H1 (cell line): ENCODE measurements around the gene MEDAG. TPM values are rescaled to one million over a fixed set of nuclear protein-coding genes. Genes with fewer than 3 reads are reported as not detected.

ENCODE experiments used
- CTCF ChIA-PET: fragments of 300-600 bp; sonication (Branson Sonifier 250); formaldehyde crosslinking; loops from one replicate; lab custom pipeline; 2021; ENCODE audit not compliant: partially characterized antibody; lab: Charles Lee
- POLR2A ChIA-PET: fragments of 300-600 bp; sonication (Branson Sonifier 250); formaldehyde crosslinking; loops from one replicate; lab custom pipeline; 2021; ENCODE audit warnings: inconsistent platforms; ENCODE audit not compliant: partially characterized antibody; lab: Charles Lee
- DNase-seq, 2 experiments: peaks; one replicate each; pipeline versions ENCODE4 v3.0.0 to v3.0.0-alpha.2; 2010 to 2022; ENCODE audit warnings: low spot score in 2 of 2, low read depth in 1 of 2, mixed read lengths in 1 of 2
- FAIRE-seq: peaks from 2 replicates; lab custom pipeline; 2011; peaks lifted over from hg19 to GRCh38; lab: Jason Lieb, UNC
- H2AFZ ChIP-seq: 2 replicates; pipeline ENCODE4 v1.8.1; 2012; ENCODE audit warnings: low read length, inconsistent platforms
- H2AK5ac ChIP-seq: 2 replicates; pipeline ENCODE4 v1.6.1; 2013; ENCODE audit warnings: low read depth, low read length
- H2BK120ac ChIP-seq: replicated peaks from 2 replicates; pipeline ENCODE3; 2013; ENCODE audit warnings: low read depth, low read length, inconsistent platforms
- H2BK12ac ChIP-seq: 2 replicates; pipeline ENCODE4 v1.6.1; 2013; ENCODE audit warnings: low read depth, low read length
- H2BK15ac ChIP-seq: 2 replicates; pipeline ENCODE4 v1.6.1; 2013; ENCODE audit warnings: low read length
- H2BK20ac ChIP-seq: 2 replicates; pipeline ENCODE4 v1.6.1; 2013; ENCODE audit warnings: low read length
- H2BK5ac ChIP-seq: 2 replicates; pipeline ENCODE4 v1.6.1; 2013; ENCODE audit warnings: low read depth, low read length
- H3K14ac ChIP-seq: 2 replicates; pipeline ENCODE4 v1.6.1; 2013; ENCODE audit warnings: inconsistent platforms; ENCODE audit not compliant: insufficient read length
- H3K18ac ChIP-seq: 2 replicates; pipeline ENCODE4 v1.6.1; 2013; ENCODE audit warnings: low read length; ENCODE audit errors: extremely low read depth
- H3K23ac ChIP-seq: 2 replicates; pipeline ENCODE4 v1.6.1; 2013; ENCODE audit warnings: inconsistent platforms; ENCODE audit not compliant: insufficient read length
- H3K23me2 ChIP-seq: 2 replicates; pipeline ENCODE4 v1.6.1; 2013; ENCODE audit warnings: low read depth, low read length
- H3K27ac ChIP-seq: 2 replicates; pipeline ENCODE4 v1.6.1; 2011; ENCODE audit warnings: low read depth, low read length, inconsistent platforms
- H3K27me3 ChIP-seq, 4 experiments: replicated peaks in 1 of 4; 1 replicate in 1 of 4; 2 replicates in 3 of 4; pipeline versions ENCODE4 v1.6.1 to v1.8.1; 2011 to 2013; ENCODE audit warnings: low read length in 3 of 4, mild to moderate bottlenecking in 3 of 4, inconsistent platforms in 2 of 4, mixed read lengths in 2 of 4, moderate library complexity in 1 of 4; ENCODE audit not compliant: control insufficient read depth in 3 of 4, insufficient read depth in 3 of 4; ENCODE audit errors: extremely low read depth in 1 of 4
- H3K36me3 ChIP-seq, 4 experiments: 2 replicates each; pipeline versions ENCODE4 v1.6.1 to v1.8.1; 2011 to 2013; ENCODE audit warnings: mild to moderate bottlenecking in 4 of 4, low read length in 3 of 4, moderate library complexity in 2 of 4, control low read depth in 1 of 4, inconsistent platforms in 1 of 4; ENCODE audit not compliant: insufficient read depth in 4 of 4, control insufficient read depth in 2 of 4
- H3K4ac ChIP-seq: replicated peaks from 2 replicates; pipeline ENCODE3; 2013; ENCODE audit warnings: low read length, low read depth, mixed read lengths, inconsistent platforms; ENCODE audit not compliant: insufficient read length
- H3K4me1 ChIP-seq, 4 experiments: replicated peaks in 1 of 4; 1 replicate in 1 of 4; 2 replicates in 3 of 4; pipeline versions ENCODE4 v1.6.1 to v1.8.1; 2011 to 2013; ENCODE audit warnings: low read length in 3 of 4, inconsistent platforms in 2 of 4, mixed read lengths in 1 of 4; ENCODE audit not compliant: insufficient read depth in 4 of 4, control insufficient read depth in 3 of 4
- H3K4me2 ChIP-seq, 2 experiments: 2 replicates each; pipeline versions ENCODE4 v1.6.1 to v1.8.1; 2011 to 2013; ENCODE audit warnings: low read depth in 2 of 2, low read length in 2 of 2, control low read depth in 1 of 2, inconsistent platforms in 1 of 2, mild to moderate bottlenecking in 1 of 2; ENCODE audit not compliant: insufficient read depth in 1 of 2
- H3K4me3 ChIP-seq, 4 experiments: fragments of 200-600, 300-600 bp in 1 of 4; sonication (generic), shearing (Covaris generic), sonication (Bioruptor Twin) in 1 of 4; 2 replicates each; pipeline versions ENCODE4 v1.5.1 to v1.8.1; 2011 to 2016; ENCODE audit warnings: low read length in 4 of 4, low read depth in 3 of 4, control low read depth in 2 of 4, inconsistent platforms in 2 of 4, mild to moderate bottlenecking in 2 of 4, mixed read lengths in 1 of 4, moderate library complexity in 1 of 4; ENCODE audit not compliant: insufficient read depth in 2 of 4; ENCODE audit errors: extremely low read depth in 1 of 4
- H3K56ac ChIP-seq: replicated peaks from 2 replicates; pipeline ENCODE3; 2013; ENCODE audit warnings: low read depth, mild to moderate bottlenecking, mixed read lengths, low read length, inconsistent platforms; ENCODE audit not compliant: insufficient read length
- H3K79me1 ChIP-seq: 2 replicates; pipeline ENCODE4 v1.6.1; 2013; ENCODE audit warnings: low read depth, low read length, control low read depth
- H3K79me2 ChIP-seq, 2 experiments: 2 replicates each; pipeline versions ENCODE4 v1.6.1 to v1.8.1; 2012 to 2013; ENCODE audit warnings: low read length in 2 of 2, mild to moderate bottlenecking in 2 of 2, inconsistent platforms in 1 of 2; ENCODE audit not compliant: insufficient read depth in 2 of 2, control insufficient read depth in 1 of 2
- H3K9ac ChIP-seq, 4 experiments: replicated peaks in 1 of 4; 1 replicate in 1 of 4; 2 replicates in 3 of 4; pipeline versions ENCODE4 v1.6.1 to v1.8.1; 2011 to 2013; ENCODE audit warnings: low read depth in 3 of 4, low read length in 3 of 4, control low read depth in 2 of 4, mild to moderate bottlenecking in 2 of 4, moderate library complexity in 2 of 4, inconsistent platforms in 1 of 4; ENCODE audit errors: extremely low read depth in 1 of 4
- H3K9me3 ChIP-seq, 2 experiments: 2 replicates each; pipeline versions ENCODE4 v1.6.1 to v1.8.1; 2012 to 2013; ENCODE audit warnings: mild to moderate bottlenecking in 2 of 2, moderate library complexity in 2 of 2, control low read depth in 1 of 2, inconsistent platforms in 1 of 2, low read depth in 1 of 2, low read length in 1 of 2, mixed read lengths in 1 of 2; ENCODE audit not compliant: insufficient read depth in 2 of 2
- H4K20me1 ChIP-seq, 2 experiments: replicated peaks in 1 of 2; 2 replicates each; pipeline versions ENCODE3 to v1.8.1; 2011 to 2013; ENCODE audit warnings: inconsistent platforms in 2 of 2, low read length in 2 of 2, mild to moderate bottlenecking in 1 of 2; ENCODE audit not compliant: insufficient read depth in 2 of 2, control insufficient read depth in 1 of 2
- H4K5ac ChIP-seq: 2 replicates; pipeline ENCODE4 v1.6.1; 2013; ENCODE audit warnings: low read length, low read depth, mixed read lengths, inconsistent platforms; ENCODE audit not compliant: insufficient read length
- H4K8ac ChIP-seq: 2 replicates; pipeline ENCODE4 v1.8.0; 2013; ENCODE audit warnings: mild to moderate bottlenecking, moderate library complexity, low read length, inconsistent platforms; ENCODE audit not compliant: insufficient read depth; ENCODE audit errors: extremely low read depth
- H4K91ac ChIP-seq: replicated peaks from 2 replicates; pipeline ENCODE3; 2013; ENCODE audit warnings: low read length, mixed read lengths, inconsistent platforms; ENCODE audit not compliant: insufficient read length
- CHD2 ChIP-seq: IDR thresholded peaks from 2 replicates; pipeline ENCODE4 v1.6.1; 2012; ENCODE audit warnings: low read length, improper control_type of control experiment
- SIN3A ChIP-seq, 2 experiments: IDR thresholded peaks in 1 of 2; conservative IDR thresholded peaks in 1 of 2; 2 replicates each; pipeline ENCODE4 v1.6.1; 2011 to 2012; ENCODE audit warnings: low read length in 2 of 2, improper control_type of control experiment in 1 of 2, low read depth in 1 of 2, mild to moderate bottlenecking in 1 of 2
- SP1 ChIP-seq: IDR thresholded peaks from 2 replicates; pipeline ENCODE4 v1.6.1; 2011; ENCODE audit warnings: low read depth, low read length
- WGBS, 2 experiments: shearing (Covaris generic) in 1 of 2; methylation state at CpG; one replicate each; pipeline versions ENCODE4 v1.1.6 to v1.1.7; 2013 to 2015; ENCODE audit warnings: low lambda C conversion rate in 2 of 2, mixed read lengths in 2 of 2, inconsistent platforms in 1 of 2, low coverage in 1 of 2, missing lambda C conversion rate in 1 of 2; ENCODE audit not compliant: insufficient replicate concordance in 2 of 2, insufficient coverage in 1 of 2, insufficient read length in 1 of 2; ENCODE audit errors: extremely low coverage in 1 of 2, missing lambda C conversion rate in 1 of 2; 5-methylcytosine and 5-hydroxymethylcytosine counted together
- polyA plus RNA-seq, 7 experiments: library from polyadenylated mRNA; depleted of rRNA in 3 of 7; stranded (reverse) in 5 of 7; unstranded in 2 of 7; fragments of >200 nt in 5 of 7; fragments of 200-250 nt in 2 of 7; gene quantifications; 1 replicate in 5 of 7; 2 replicates in 1 of 7; 4 replicates in 1 of 7; pipeline versions ENCODE4 v1.2.1 to v1.2.3, GENCODE V29; 2011 to 2013; ENCODE audit warnings: missing spikeins in 2 of 7, mixed read lengths in 2 of 7
- total RNA-seq: library from RNA; stranded (reverse); fragmentation: NEBNext Ultra II Directional; extraction: Animal tissue kit (Norgen Biotek cat#: 25700); gene quantifications from 2 replicates; pipeline ENCODE4 v1.2.1, GENCODE V29; 2021

The MEDAG gene
- total and polyA plus RNA-seq, 2 of the 8 experiments (the other 6 are each of a cell fraction or from before 2014, with no cell fraction given), result 2.1 to 3.1 TPM

DNA sequence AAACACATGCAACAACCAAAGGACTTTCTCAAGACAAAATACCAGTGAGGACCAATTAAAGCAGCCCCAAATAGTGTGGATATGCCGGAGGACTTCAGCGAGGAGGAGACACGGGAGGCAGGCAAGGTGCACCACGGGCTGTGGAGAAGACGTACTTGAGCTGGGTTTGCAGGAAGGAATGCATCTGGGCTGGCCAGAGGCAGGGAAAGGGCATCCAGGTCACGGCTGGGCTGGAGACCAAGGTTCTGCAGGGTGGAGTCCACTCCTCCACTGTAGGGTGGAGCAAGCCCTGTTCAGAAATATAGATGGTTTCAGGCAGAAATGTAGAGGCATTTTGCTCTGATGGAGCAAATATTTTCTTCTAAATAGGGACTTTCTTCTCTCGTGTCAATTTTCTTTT is 36.6 kb upstream of the MEDAG start:
- Histone ChIP-seq H3K18ac (no peak overlapping the region), H3K14ac (no peak overlapping the region), H3K23ac (no peak overlapping the region), H3K23me2 (no peaks in the 10 kb centered on the region; the same call in 1 of the 2 replicates), H3K4ac (no peak overlapping the region), H3K4me1 (peaks cover 18 to 38% (median 22%) of the 10 kb centered on the region in 4 experiments), H3K79me1 (no peaks in the 10 kb centered on the region), H2BK20ac (no peak overlapping the region), H4K91ac (no peak overlapping the region), H3K9ac (no peak overlapping the region), H3K27me3 (no peaks in the 10 kb centered on the region), H3K36me3 (no peaks in the 10 kb centered on the region), H2BK15ac (no peak overlapping the region), H3K79me2 (no peaks in the 10 kb centered on the region), H4K5ac (no peak overlapping the region), H2AFZ (no peak overlapping the region), H2BK12ac (no peak overlapping the region), H3K27ac (no peak overlapping the region), H3K9me3 (no peaks in the 10 kb centered on the region), H3K56ac (no peak overlapping the region), H4K20me1 (no peaks in the 10 kb centered on the region), H3K4me2 (no peak overlapping the region), H2BK5ac (no peak overlapping the region), H2AK5ac (no peak overlapping the region; the same call in 1 of the 2 replicates), H4K8ac (no peak overlapping the region), H3K4me3 (no peak overlapping the region)
- no peak for DNase-seq
- POLR2A ChIA-PET, result interaction anchor here (0.8 to 1.5 kb wide), 3 partner anchors 12 to 142 kb away, joined by 3 to 4 read pairs (median 3); no protein-coding TSS in a partner anchor
- CTCF ChIA-PET, result interaction anchor here (0.6 to 1.5 kb wide), 7 partner anchors 14 to 64 kb away, joined by 3 to 8 read pairs (median 4); no protein-coding TSS in a partner anchor
- WGBS, 2 experiments, result 92% methylated on average over 7 of the region's 7 CpGs; no CpG with 5 or more reads in 1 of the 2 experiments
- FAIRE-seq, result no peak
- TF ChIP-seq SP1 (no peak), SIN3A (conservative IDR thresholded peaks at IDR 0.05 in 1 of 2, IDR thresholded peaks at IDR 0.05 in 1 of 2; ENCODE audit: low read depth in 1 of 2, low read length in 2 of 2) (no peak), CHD2 (no peak)
- TF ChIP-seq, all 59 proteins: peak for 0
- H2BK120ac ChIP-seq, result no peak overlapping the region
